KOPT-K1 (cell line): ENCODE data around the gene CSAG3.
"Not testable (repeated sequence)": the region's sequence is repeated elsewhere in the genome, so short reads cannot be mapped to it uniquely, and the experiment has no call there.

Source experiments
- H3K27ac ChIP-seq: fragments of 200-600 bp; sonication (generic); 2 replicates; pipeline ENCODE4 v1.5.1; 2016; ENCODE audit warnings: antibody characterized with exemption, mild to moderate bottlenecking, low read depth, low read length; ENCODE audit not compliant: poor library complexity, severe bottlenecking
- H3K36me3 ChIP-seq: fragments of 200-600 bp; sonication (generic); 2 replicates; pipeline ENCODE4 v1.5.1; 2017; ENCODE audit warnings: antibody characterized with exemption, mild to moderate bottlenecking, low read length, moderate library complexity; ENCODE audit not compliant: insufficient read depth
- H3K9me3 ChIP-seq: fragments of 200-600 bp; sonication (generic); 2 replicates; pipeline ENCODE4 v1.5.1; 2017; ENCODE audit warnings: antibody characterized with exemption, low read length, mild to moderate bottlenecking; ENCODE audit not compliant: insufficient read depth, poor library complexity, severe bottlenecking

The CSAG3 gene

GRCh38 chrX:152758918-152759317 lies at the start of gene CSAG3:
CSAG3 (plus strand) TSS chrX:152759218.
- H3K9me3 ChIP-seq, H3K36me3 ChIP-seq, H3K27ac ChIP-seq: not testable (repeated sequence)

- not testable (repeated sequence) for H3K27ac ChIP-seq, H3K9me3 ChIP-seq, H3K36me3 ChIP-seq
Measured at GRCh38 chrX:152713195-152713594, 45.8 kb upstream of the CSAG3 start.

GRCh38 chrX:152713815-152714787 lies 44.9 kb upstream of the CSAG3 start, which contains the start of gene MAGEA2B:
MAGEA2B (plus strand) TSS chrX:152714628; CDS start chrX:152717107, 2,479 bp downstream.
- H3K9me3 ChIP-seq, H3K27ac ChIP-seq, H3K36me3 ChIP-seq: not testable (repeated sequence)

GRCh38 chrX:152725409-152725808 lies 33.6 kb upstream of the CSAG3 start:
- Histone ChIP-seq H3K36me3 (no peaks in the 10 kb centered on the region), H3K27ac (no peak overlapping the region), H3K9me3 (no peaks in the 10 kb centered on the region)

GRCh38 chrX:152733261-152733975 lies 25.6 kb upstream of the CSAG3 start, which contains the start of the genes CSAG1 and MAGEA12:
CSAG1 (minus strand) TSS chrX:152733721; CDS start chrX:152732460, 1,261 bp downstream.
MAGEA12 (plus strand) TSS chrX:152733757; CDS start chrX:152736162, 2,405 bp downstream.
- H3K36me3 ChIP-seq = no peaks in the 10 kb centered on the region
- H3K27ac ChIP-seq = no peak within 1 kb of the TSS
- H3K9me3 ChIP-seq = no peaks in the 10 kb centered on the region

- not testable (repeated sequence) for H3K9me3 ChIP-seq, H3K36me3 ChIP-seq, H3K27ac ChIP-seq
Measured at GRCh38 chrX:152734143-152734858, 24.7 kb upstream of the CSAG3 start.

GRCh38 chrX:152735101-152735500 lies 23.9 kb upstream of the CSAG3 start:
- Histone ChIP-seq H3K27ac (no peak overlapping the region), H3K36me3 (no peaks in the 10 kb centered on the region), H3K9me3 (no peaks in the 10 kb centered on the region)

- H3K36me3 ChIP-seq = no peaks in the 10 kb centered on the region
- no peaks in the 10 kb centered on the region for H3K9me3 ChIP-seq
- no peak overlapping the region for H3K27ac ChIP-seq
Measured at GRCh38 chrX:152735860-152736511, 23.0 kb upstream of the CSAG3 start.

GRCh38 chrX:152736528-152736927 lies 22.5 kb upstream of the CSAG3 start:
- H3K9me3 ChIP-seq, H3K27ac ChIP-seq, H3K36me3 ChIP-seq: not testable (repeated sequence)

- no peak overlapping the region for H3K27ac ChIP-seq
- no peaks in the 10 kb centered on the region for H3K9me3 ChIP-seq
- H3K36me3 ChIP-seq = no peaks in the 10 kb centered on the region
Measured at GRCh38 chrX:152738560-152738959, 20.5 kb upstream of the CSAG3 start.

GRCh38 chrX:152753686-152754650 lies 5.0 kb upstream of the CSAG3 start, which contains the start of gene MAGEA2:
MAGEA2 (minus strand) TSS chrX:152753842; CDS start chrX:152751363, 2,479 bp downstream.
- H3K27ac ChIP-seq, H3K36me3 ChIP-seq, H3K9me3 ChIP-seq: not testable (repeated sequence)

- H3K36me3 ChIP-seq, H3K9me3 ChIP-seq, H3K27ac ChIP-seq: not testable (repeated sequence)
Measured at GRCh38 chrX:152754871-152755270, 4.1 kb upstream of the CSAG3 start.

GRCh38 chrX:152759544-152759943 lies 526 bp downstream of the CSAG3 start:
- H3K27ac ChIP-seq, H3K9me3 ChIP-seq, H3K36me3 ChIP-seq: not testable (repeated sequence)
